Astrocyte of the hippocampus (primary cell): Measurements from ENCODE around the gene PLOD3.
"Not testable (repeated sequence)": the region's sequence is repeated elsewhere in the genome, so short reads cannot be mapped to it uniquely, and the experiment has no call there.

Experiments
- DNase-seq: peaks from one replicate; pipeline ENCODE4 v3.0.0; 2011; ENCODE audit warnings: low read depth, low spot score

PLOD3 gene

GRCh38 chr7:101211501-101211900 is 5.9 kb downstream of the PLOD3 start:
- no peak for DNase-seq

- no peak for DNase-seq
Observed at GRCh38 chr7:101210143-101210542, 7.2 kb downstream of the PLOD3 start.

- no peak for DNase-seq
Observed at GRCh38 chr7:101208794-101209193, 8.6 kb downstream of the PLOD3 start.

- no peak for DNase-seq
Observed at GRCh38 chr7:101207459-101207858, 9.9 kb downstream of the PLOD3 start.

- DNase-seq = no peak
Observed at GRCh38 chr7:101206665-101207042, 10.7 kb downstream of the PLOD3 start.

- no peak for DNase-seq
Observed at GRCh38 chr7:101205901-101206664, 11.3 kb downstream of the PLOD3 start.

- not testable (repeated sequence) for DNase-seq
Observed at GRCh38 chr7:101203740-101204738, 13.3 kb downstream of the PLOD3 start.

- no peak for DNase-seq
Observed at GRCh38 chr7:101202603-101202918, 14.8 kb downstream of the PLOD3 start.

- DNase-seq = peak; percentile 23
Observed at GRCh38 chr7:101201695-101202602, 15.4 kb downstream of the PLOD3 start.

GRCh38 chr7:101200862-101201599 is 16.4 kb downstream of the PLOD3 start, which contains the start of gene MOGAT3:
TSS of gene MOGAT3 (minus strand) at chr7:101201036. CDS start at chr7:101200854, 182 bp downstream.
- no peak for DNase-seq

GRCh38 chr7:101200504-101200861 is 16.9 kb downstream of the PLOD3 start:
- DNase-seq = no peak

GRCh38 chr7:101199522-101199921 is 17.9 kb downstream of the PLOD3 start:
- DNase-seq = not testable (repeated sequence)

- no peak for DNase-seq
Observed at GRCh38 chr7:101198476-101198875, 18.9 kb downstream of the PLOD3 start.

GRCh38 chr7:101197991-101198390 is 19.4 kb downstream of the PLOD3 start:
- DNase-seq = no peak

- DNase-seq = no peak
Observed at GRCh38 chr7:101195884-101196283, 21.5 kb downstream of the PLOD3 start.

GRCh38 chr7:101189109-101189508 is 28.3 kb downstream of the PLOD3 start:
- DNase-seq = no peak

- DNase-seq = no peak
Observed at GRCh38 chr7:101186844-101187428, 30.4 kb downstream of the PLOD3 start.

GRCh38 chr7:101186194-101186593 is 31.2 kb downstream of the PLOD3 start:
- DNase-seq = no peak

- DNase-seq = peak; percentile 50
Observed at GRCh38 chr7:101185258-101185839, 32.0 kb downstream of the PLOD3 start.

GRCh38 chr7:101180130-101180755 is 37.1 kb downstream of the PLOD3 start, which contains the start of gene NAT16:
TSS of gene NAT16 (minus strand) at chr7:101180293. CDS start at chr7:101174807, 5,486 bp downstream.
- no peak for DNase-seq
